OCI-LY7 (cell line): ENCODE measurements around the gene DLGAP4.
"Not testable (repeated sequence)": the region's sequence is repeated elsewhere in the genome, so short reads cannot be mapped to it uniquely, and the experiment has no call there.

ENCODE experiments used
- EZH2phosphoT487 ChIP-seq: fragments of 200-600 bp; sonication (generic); IDR thresholded peaks from 2 replicates; pipeline ENCODE4 v1.6.1; 2018; ENCODE audit warnings: low read depth, borderline replicate concordance, mild to moderate bottlenecking, mixed run types, antibody characterized with exemption, low read length, moderate library complexity, mixed read lengths
- TF ChIP-seq, protein P1 (sequence below): fragments of 200-600 bp; sonication (generic); conservative IDR thresholded peaks from 2 replicates; pipeline ENCODE4 v1.5.1; 2014; ENCODE audit warnings: mild to moderate bottlenecking, antibody characterized with exemption, low read length, moderate library complexity, mixed read lengths

DNA sequence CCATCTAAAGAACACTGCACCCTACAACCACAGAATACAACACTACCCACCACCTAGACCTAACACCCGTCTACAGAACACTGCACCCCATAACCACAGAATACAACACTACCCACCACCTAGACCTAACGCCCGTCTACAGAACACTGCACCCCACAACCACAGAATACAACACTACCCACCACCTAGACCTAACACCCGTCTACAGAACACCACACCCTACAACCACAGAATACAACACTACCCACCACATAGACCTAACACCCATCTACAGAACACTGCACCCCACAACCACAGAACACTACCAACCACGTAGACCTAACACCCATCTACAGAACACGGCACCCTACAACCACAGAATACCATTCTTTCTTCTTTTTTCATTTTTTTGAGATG, 258.6 kb downstream of the DLGAP4 start:
- TF ChIP-seq, protein P1, sequence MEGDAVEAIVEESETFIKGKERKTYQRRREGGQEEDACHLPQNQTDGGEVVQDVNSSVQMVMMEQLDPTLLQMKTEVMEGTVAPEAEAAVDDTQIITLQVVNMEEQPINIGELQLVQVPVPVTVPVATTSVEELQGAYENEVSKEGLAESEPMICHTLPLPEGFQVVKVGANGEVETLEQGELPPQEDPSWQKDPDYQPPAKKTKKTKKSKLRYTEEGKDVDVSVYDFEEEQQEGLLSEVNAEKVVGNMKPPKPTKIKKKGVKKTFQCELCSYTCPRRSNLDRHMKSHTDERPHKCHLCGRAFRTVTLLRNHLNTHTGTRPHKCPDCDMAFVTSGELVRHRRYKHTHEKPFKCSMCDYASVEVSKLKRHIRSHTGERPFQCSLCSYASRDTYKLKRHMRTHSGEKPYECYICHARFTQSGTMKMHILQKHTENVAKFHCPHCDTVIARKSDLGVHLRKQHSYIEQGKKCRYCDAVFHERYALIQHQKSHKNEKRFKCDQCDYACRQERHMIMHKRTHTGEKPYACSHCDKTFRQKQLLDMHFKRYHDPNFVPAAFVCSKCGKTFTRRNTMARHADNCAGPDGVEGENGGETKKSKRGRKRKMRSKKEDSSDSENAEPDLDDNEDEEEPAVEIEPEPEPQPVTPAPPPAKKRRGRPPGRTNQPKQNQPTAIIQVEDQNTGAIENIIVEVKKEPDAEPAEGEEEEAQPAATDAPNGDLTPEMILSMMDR = not testable (repeated sequence)
- not testable (repeated sequence) for TF ChIP-seq EZH2phosphoT487
